HG02623 (cell line): ENCODE measurements around the gene CTXN1.
A peak's percentile ranks its signal among the peaks of the same experiment; 100 is the strongest.
"Not testable (repeated sequence)": the region's sequence is repeated elsewhere in the genome, so short reads cannot be mapped to it uniquely, and the experiment has no call there.

Source experiments
- ATAC-seq: cut with Tn5 transposase; IDR thresholded peaks from one replicate; pipeline ENCODE4 v1.9.1; 2021; ENCODE audit warnings: moderate library complexity; ENCODE audit not compliant: unreplicated experiment

The CTXN1 gene

DNA sequence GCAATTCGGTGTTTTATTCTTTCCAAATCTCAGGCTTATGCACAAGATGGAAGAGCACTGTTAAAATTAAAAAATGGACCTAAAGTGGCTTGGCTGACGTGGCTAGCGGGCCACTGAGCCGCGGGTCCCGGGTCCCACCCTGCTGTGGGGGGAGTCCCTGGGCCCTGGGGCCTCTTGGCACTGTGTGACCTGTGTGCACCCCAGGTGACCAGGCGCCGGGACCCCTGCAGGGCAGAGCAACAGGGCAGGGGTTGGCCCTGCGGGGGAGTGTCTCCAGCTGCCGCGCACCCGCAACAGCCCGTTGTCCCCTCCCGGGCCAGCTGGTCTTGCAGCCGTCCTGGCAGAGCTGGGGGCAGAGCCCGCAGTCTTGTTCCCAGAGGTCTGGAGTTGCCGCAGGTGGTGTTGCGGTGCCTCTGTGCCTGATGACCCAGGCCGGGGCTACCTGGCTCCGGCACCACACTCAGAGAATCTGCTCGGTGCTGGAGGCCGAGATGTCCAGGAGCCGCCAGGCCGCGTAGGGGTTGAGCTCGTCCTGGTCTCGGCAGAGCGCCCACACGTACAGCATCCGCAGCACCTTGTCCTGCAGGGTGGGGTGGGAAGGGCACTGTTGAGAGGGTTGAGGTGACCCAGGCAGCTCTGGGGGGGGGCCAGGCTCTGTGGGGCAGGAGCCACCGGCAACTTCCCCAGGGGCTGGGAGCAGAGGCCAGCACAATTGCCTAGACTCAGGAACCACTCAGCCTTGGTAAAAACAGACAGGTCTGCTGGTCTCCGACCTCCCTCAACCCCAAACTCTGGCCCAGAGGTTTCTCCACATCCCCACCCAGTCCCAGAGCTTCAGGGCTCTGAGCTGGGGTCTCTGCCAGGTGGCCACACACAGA lies 1.0 kb upstream of the CTXN1 start:
- no peak for ATAC-seq

DNA sequence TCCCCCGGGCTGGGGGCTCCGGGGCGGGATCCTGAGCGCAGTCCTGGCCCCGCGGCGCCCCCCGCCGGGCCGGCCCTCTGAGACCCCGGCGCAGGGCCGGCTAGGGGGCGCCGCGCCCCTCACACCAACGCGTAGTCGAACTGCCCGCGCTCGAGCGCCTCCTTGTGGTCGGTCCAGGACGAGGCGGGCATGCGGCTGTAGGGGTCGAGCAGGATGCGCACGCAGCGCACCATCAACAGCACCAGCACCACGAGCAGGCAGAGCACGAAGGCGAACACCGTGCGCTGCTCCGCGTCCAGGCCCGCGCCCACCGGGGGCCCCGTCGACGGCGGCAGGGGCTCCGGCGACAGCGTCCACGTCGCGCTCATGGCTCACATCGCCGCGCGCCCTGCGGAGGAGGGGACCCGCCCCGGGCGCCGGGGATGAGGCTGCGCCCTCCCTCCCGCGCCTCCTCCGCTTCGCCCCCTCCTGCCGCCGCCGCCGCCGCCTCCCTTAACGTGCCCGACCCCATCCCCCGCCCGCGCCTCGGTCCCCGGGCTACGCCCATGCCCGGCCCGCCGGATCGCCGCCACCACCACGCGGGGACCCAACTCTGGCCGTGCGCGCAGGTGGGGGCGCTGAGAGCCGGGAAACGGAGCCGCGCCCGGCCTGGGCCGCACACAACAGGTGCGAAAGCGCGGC lies 624 bp downstream of the CTXN1 start:
- ATAC-seq = no peak

- ATAC-seq = no peak
Observed at GRCh38 chr19:7924651-7925170, 1.2 kb downstream of the CTXN1 start.

DNA sequence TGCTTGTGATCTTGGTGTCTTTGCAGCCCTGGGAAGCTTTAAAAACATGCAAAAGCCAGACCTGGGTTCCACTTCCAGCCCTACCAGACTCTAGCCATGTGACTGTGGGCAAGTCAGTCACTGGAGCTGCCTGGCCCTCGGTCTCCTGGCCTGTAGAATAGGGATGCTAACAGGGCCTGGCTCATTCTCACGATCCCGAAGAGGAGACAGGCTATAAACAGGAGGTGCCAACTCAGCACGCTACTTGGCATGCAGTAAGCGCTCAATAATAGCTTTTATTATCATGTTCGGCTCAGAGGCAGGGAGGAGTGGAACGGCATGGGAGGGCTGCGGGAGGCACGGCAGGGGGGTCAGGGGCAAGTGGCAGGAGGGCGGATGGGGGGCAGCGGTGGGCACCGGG lies 1.7 kb downstream of the CTXN1 start:
- ATAC-seq = no peak

- ATAC-seq = no peak
Observed at GRCh38 chr19:7923295-7924191, 2.4 kb downstream of the CTXN1 start.

- ATAC-seq = no peak
Observed at GRCh38 chr19:7922836-7923195, 3.1 kb downstream of the CTXN1 start.

GRCh38 chr19:7921967-7922835 lies 3.7 kb downstream of the CTXN1 start:
- ATAC-seq = no peak

DNA sequence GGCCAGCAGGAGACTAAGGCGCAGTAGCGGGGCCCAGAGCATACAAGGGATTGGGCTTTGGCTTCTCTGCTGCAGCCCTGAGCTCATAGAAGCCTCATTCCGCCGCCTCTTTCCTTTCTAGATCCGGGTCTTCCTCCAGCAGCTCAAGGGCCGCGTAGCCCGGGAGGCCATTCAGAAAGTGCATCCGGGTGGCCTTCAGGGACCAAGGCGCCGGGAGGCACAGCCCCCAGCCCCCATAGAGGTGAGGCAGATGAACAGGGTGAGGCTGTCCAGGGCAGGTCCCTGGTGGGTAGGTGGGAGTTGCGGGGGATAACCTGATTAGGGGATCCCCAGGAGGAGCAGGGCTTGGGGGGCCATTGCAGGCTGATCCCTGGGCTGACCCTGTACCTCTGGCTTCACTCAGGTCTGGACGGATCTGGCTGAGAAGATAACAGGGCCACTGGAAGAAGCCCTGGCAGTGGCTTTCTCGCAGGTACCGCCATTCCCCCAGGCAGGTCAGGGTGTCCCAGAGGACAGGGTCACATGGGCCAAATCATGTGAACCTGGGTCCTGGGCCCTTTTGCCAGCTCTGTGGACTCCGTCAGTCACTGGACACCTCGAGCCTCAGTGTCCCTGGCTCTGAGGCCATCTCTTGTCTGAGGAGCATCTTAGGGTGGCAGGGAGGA lies 4.5 kb downstream of the CTXN1 start:
- ATAC-seq = no peak

GRCh38 chr19:7920519-7921301 lies 5.2 kb downstream of the CTXN1 start:
- peak; percentile 37 for ATAC-seq

GRCh38 chr19:7919610-7920518 lies 6.1 kb downstream of the CTXN1 start, which contains the start of gene SNAPC2:
SNAPC2 (plus strand) TSS chr19:7920338; CDS start chr19:7920367, 29 bp downstream.
- ATAC-seq = peak; percentile 49

DNA sequence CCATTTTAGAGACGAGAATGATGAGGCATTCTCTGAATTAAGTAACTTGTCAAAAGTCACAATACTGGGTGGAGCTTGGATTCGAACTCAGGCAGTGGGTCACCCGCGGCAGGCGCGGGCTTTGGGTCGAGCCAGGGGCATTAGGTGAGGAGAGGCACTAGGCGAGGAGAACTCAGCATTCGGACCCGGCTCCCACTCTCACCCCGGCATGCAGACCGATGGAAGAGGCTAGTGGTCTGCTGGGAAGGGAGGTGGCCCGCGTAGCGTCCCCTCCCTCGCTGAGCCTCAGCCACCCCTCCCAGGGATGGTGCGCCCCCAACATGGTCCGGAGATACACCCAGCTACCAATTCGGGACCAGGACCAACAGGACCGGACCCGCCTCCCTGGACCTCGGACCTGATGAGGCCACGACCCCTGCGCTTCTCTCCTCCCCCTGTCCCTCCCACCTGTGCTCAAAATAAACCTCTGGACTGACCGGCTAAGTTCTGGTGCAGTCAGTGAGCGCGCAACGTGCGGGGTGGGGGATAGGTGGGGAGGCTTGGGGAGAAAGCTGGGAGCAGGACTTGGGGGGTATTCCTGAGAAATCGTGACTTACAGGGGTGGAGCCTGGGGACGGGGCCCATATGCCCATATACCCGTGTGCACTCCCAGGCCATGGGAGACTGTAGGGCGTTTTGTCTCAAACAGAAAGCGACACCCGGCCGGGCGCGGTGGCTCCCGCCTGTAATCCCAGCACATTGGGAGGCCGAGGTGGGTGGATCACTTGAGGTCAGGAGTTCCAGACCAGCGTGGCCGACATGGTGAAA lies 7.1 kb downstream of the CTXN1 start:
- no peak for ATAC-seq

DNA sequence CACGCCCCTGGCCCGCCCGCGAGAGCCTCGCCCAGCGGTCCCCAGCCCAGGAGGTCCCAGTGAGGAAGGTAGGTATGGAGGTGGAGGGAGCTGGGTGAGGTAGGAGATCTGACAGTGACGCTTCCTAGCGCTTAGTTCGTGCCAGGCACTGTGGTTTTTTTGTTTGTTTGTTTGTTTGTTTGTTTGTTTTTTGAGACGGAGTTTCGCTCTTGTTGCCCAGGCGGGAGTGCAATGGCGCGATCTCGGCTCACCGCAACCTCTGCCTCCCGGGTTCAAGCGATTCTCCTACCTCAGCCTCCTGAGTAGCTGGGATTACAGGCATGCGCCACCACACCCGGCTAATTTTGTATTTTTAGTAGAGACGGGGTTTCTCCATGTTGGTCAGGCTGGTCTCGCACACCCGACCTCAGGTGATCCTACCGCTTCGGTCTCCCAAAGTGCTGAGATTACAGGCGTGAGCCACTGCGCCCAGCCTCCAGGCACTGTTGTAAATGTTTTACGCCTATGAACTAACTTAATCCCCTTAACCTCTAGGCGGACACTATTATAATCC lies 7.8 kb downstream of the CTXN1 start:
- ATAC-seq = not testable (repeated sequence)

DNA sequence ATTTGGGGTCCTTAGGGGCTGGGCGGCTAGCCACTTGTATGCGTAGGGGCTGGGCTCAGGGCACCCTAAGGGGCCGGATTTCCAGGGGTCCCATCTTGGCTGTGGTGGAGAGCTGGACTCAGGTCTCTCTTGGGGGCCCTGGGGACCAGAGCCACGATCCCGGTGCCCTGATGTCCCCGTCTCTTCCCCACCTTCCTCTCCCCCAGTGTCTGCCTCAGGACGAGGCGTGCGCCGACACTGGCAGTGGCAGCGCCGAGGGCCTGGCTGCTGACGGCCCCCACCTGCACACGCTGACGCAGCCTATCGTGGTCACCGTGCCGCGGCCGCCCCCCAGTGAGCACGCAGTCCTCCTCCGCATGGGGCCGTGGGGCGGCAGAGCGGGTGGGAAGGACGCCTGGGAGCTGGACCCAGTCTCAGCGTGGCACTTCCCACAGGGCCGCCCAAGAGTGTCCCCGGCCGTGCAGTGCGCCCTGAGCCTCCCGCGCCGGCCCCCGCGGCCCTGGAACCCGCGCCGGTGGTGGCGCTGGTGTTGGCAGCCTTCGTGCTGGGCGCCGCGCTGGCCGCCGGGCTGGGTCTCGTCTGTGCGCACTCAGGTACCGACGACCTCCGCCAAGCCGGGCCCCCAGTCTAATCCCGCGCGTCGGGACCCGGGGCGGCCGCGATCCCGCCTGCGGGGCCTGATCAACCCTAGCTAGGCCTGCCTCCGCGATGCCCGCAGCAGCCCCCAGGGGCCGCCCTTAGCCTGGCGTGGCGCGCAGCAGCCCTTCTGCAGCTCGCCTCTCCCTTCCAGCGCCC lies 8.5 kb downstream of the CTXN1 start:
- ATAC-seq = no peak

GRCh38 chr19:7916955-7917266 lies 9.0 kb downstream of the CTXN1 start:
- ATAC-seq = no peak

- ATAC-seq = no peak
Observed at GRCh38 chr19:7916103-7916954, 9.6 kb downstream of the CTXN1 start.
